GM12878 (cell line): Measurements from ENCODE around the gene PRKCD. TPM values are rescaled to one million over a fixed set of nuclear protein-coding genes. Genes with fewer than 3 reads are reported as not detected.
A peak's percentile ranks its signal among the peaks of the same experiment; 100 is the strongest.

Experiments used
- ATF7 ChIP-seq: fragments of 450-650 bp; IDR thresholded peaks from 2 replicates; pipeline ENCODE4 v1.6.1; 2016; ENCODE audit warnings: low read depth, mild to moderate bottlenecking
- BCL11A ChIP-seq: IDR thresholded peaks from 2 replicates; pipeline ENCODE4 v1.6.1; 2011; ENCODE audit warnings: low read depth, low read length
- BMI1 ChIP-seq: fragments of 450-650 bp; IDR thresholded peaks from 2 replicates; pipeline ENCODE4 v1.6.1; 2016; ENCODE audit warnings: mild to moderate bottlenecking, moderate library complexity, borderline replicate concordance
- CBX3 ChIP-seq: fragments of 200-600 bp; sonication (generic); IDR thresholded peaks from 2 replicates; pipeline ENCODE4 v1.6.1; 2016; ENCODE audit warnings: low read depth, borderline replicate concordance
- CEBPB ChIP-seq, 2 experiments: fragments of 150-350 bp in 1 of 2; IDR thresholded peaks; 2 replicates each; pipeline ENCODE4 v1.6.1; 2012 to 2014; ENCODE audit warnings: low read depth in 2 of 2, low read length in 2 of 2, borderline replicate concordance in 1 of 2, inconsistent platforms in 1 of 2
- CHD2 ChIP-seq: IDR thresholded peaks from 2 replicates; pipeline ENCODE4 v1.6.1; 2011; ENCODE audit warnings: low read depth, low read length, improper control_type of control experiment, borderline replicate concordance
- CREB1 ChIP-seq: IDR thresholded peaks from 2 replicates; pipeline ENCODE4 v1.6.1; 2012; ENCODE audit warnings: low read depth, mild to moderate bottlenecking, inconsistent platforms
- FOXM1 ChIP-seq: IDR thresholded peaks from 2 replicates; pipeline ENCODE4 v1.6.1; 2012; ENCODE audit warnings: low read depth, mild to moderate bottlenecking, inconsistent platforms, low read length, moderate library complexity
- GABPA ChIP-seq: IDR thresholded peaks from 2 replicates; pipeline ENCODE4 v1.6.1; 2014; ENCODE audit warnings: antibody characterized with exemption, low read depth, mild to moderate bottlenecking, inconsistent platforms
- HDAC2 ChIP-seq: fragments of 200-600 bp; sonication (generic); IDR thresholded peaks from 2 replicates; pipeline ENCODE4 v1.6.1; 2017
- IKZF2 ChIP-seq, 2 experiments: fragments of 450-650 bp; IDR thresholded peaks; 2 replicates each; pipeline ENCODE4 v1.6.1; 2017; ENCODE audit warnings: mild to moderate bottlenecking in 2 of 2, moderate library complexity in 2 of 2
- KLF5 ChIP-seq: fragments of 450-650 bp; IDR thresholded peaks from 2 replicates; pipeline ENCODE4 v1.6.1; 2014; ENCODE audit warnings: mild to moderate bottlenecking; ENCODE audit not compliant: partially characterized antibody
- MEF2B ChIP-seq: fragments of 450-650 bp; IDR thresholded peaks from 2 replicates; pipeline ENCODE4 v1.6.1; 2018; ENCODE audit warnings: mild to moderate bottlenecking, moderate library complexity; ENCODE audit not compliant: partially characterized antibody, poor library complexity, severe bottlenecking
- MTA3 ChIP-seq: IDR thresholded peaks from 2 replicates; pipeline ENCODE4 v1.6.1; 2012; ENCODE audit warnings: low read length, inconsistent platforms, borderline replicate concordance
- PAX8 ChIP-seq: fragments of 450-650 bp; IDR thresholded peaks from 2 replicates; pipeline ENCODE4 v1.6.1; 2017; ENCODE audit warnings: mild to moderate bottlenecking, moderate library complexity
- SMAD1 ChIP-seq: fragments of 450-650 bp; IDR thresholded peaks from 2 replicates; pipeline ENCODE4 v1.6.1; 2018; ENCODE audit warnings: mild to moderate bottlenecking, low read depth; ENCODE audit not compliant: partially characterized antibody
- SREBF1 ChIP-seq: IDR thresholded peaks from 2 replicates; pipeline ENCODE4 v1.6.1; 2012; ENCODE audit warnings: mild to moderate bottlenecking, low read length
- SRF ChIP-seq, 2 experiments: IDR thresholded peaks; 2 replicates each; pipeline ENCODE4 v1.6.1; 2011; ENCODE audit warnings: low read depth in 2 of 2, low read length in 2 of 2, mild to moderate bottlenecking in 1 of 2, moderate library complexity in 1 of 2
- SUZ12 ChIP-seq: fragments of 200-600 bp; sonication (generic); IDR thresholded peaks from one replicate; pipeline ENCODE4 v1.6.1; 2018; ENCODE audit warnings: antibody characterized with exemption, mild to moderate bottlenecking; ENCODE audit not compliant: unreplicated experiment
- TARDBP ChIP-seq: IDR thresholded peaks from 2 replicates; pipeline ENCODE4 v1.6.1; 2016; ENCODE audit warnings: borderline replicate concordance
- TBL1XR1 ChIP-seq: IDR thresholded peaks from 2 replicates; pipeline ENCODE4 v1.6.1; 2012; ENCODE audit warnings: low read depth, low read length, improper control_type of control experiment
- WRNIP1 ChIP-seq: IDR thresholded peaks from 2 replicates; pipeline ENCODE4 v1.6.1; 2011; ENCODE audit warnings: low read depth, low read length, improper control_type of control experiment, borderline replicate concordance
- ZBED1 ChIP-seq: IDR thresholded peaks from 2 replicates; pipeline ENCODE4 v1.6.1; 2016; ENCODE audit warnings: borderline replicate concordance
- ZBTB11 ChIP-seq: fragments of 450-650 bp; formaldehyde crosslinking; IDR thresholded peaks from 2 replicates; pipeline ENCODE4 v1.5.0; 2022; ENCODE audit warnings: mild to moderate bottlenecking, missing genetic modification characterization
- polyA plus RNA-seq, 11 experiments: library from polyadenylated mRNA; depleted of rRNA in 4 of 11; unstranded in 6 of 11; stranded (reverse) in 5 of 11; fragments of >200 nt; fragmentation: Nextera tagmentation in 4 of 11; fragmentation: Illumina TruSeq in 1 of 11; extraction: Ambion mirVana in 4 of 11; extraction: Trizol in 1 of 11; gene quantifications; 1 replicate in 1 of 11; 2 replicates in 10 of 11; pipeline versions ENCODE4 v1.2.1 to v1.2.3, GENCODE V29; 2011 to 2016; ENCODE audit warnings: inconsistent platforms in 2 of 11, missing spikeins in 2 of 11, low read depth in 1 of 11
- total RNA-seq, 4 experiments: library from RNA; depleted of rRNA in 3 of 4; stranded (reverse); fragments of >200 nt in 3 of 4; fragmentation: Illumina TruSeq in 1 of 4; extraction: Trizol in 1 of 4; gene quantifications; 2 replicates each; pipeline versions ENCODE4 v1.2.1 to v1.2.3, GENCODE V29; 2013 to 2021
- TF ChIP-seq, protein P1 (sequence below): fragments of 450-650 bp; IDR thresholded peaks from 2 replicates; pipeline ENCODE4 v1.6.1; 2017; ENCODE audit warnings: mild to moderate bottlenecking, moderate library complexity

PRKCD gene
- total and polyA plus RNA-seq, 10 of the 15 experiments (the other 5 are each of a cell fraction or from before 2014, with no cell fraction given), result 10.0 to 114 (median 42.4) TPM

DNA sequence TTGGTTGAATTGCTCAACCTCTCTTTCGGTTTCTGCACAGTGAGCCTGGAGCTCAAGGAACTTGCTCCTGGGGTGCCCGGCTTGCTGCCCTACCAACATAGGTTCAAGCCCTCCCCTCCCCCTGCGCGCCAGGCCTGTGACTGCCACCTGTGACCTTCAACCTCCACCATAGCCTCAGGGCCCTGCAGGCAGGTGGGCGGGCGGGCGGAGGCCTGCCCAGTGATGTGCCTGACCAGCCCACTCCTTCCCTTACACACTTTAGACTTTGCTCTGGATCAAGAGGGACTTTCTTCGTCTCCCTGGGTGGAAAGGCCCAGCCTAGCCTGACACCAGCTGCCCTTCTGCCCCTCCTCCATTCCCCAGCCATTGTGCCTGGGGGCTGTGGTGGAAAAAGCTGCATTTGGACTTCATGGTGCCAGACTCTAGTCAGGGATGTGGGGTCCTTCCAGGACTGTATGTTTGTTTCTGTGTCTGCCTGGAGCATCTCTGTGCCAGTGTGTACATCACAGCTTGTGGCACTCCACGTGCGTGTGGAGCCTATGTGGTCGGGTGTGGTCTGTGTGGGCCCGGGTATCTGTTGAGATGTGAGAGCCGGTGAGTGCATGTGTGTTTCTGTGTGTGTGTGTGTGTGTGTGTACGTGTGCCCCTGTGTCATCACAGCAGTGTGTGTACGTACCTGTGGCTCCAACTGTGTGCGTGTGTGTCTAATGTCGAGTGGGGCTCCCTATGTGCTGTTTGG lies 9.5 kb downstream of the PRKCD start (continued):
- TF ChIP-seq ZBTB11 (CRISPR knock-in tag) (no peak), BMI1 (no peak), SUZ12 (no peak), TBL1XR1 (no peak), IKZF2 (IDR thresholded peaks at IDR 0.05) (peak; percentile 26 to 31; a peak in 2 of 4 replicates), SMAD1 (no peak), KLF5 (no peak), WRNIP1 (no peak), SREBF1 (no peak), CREB1 (no peak), CHD2 (no peak; the same call in 1 of the 2 replicates), MTA3 (no peak), MEF2B (peak; percentile 40), GABPA (no peak), TARDBP (no peak), ZBED1 (no peak), BCL11A (0 out of 2 replicates have a peak, but pooled peaks have one; percentile 54), ATF7 (no peak; the same call in 1 of the 2 replicates), SRF (IDR thresholded peaks at IDR 0.05; ENCODE audit: low read depth in 2 of 2, low read length in 2 of 2) (no peak), CEBPB (IDR thresholded peaks at IDR 0.05; ENCODE audit: borderline replicate concordance in 1 of 2, low read depth in 2 of 2, low read length in 2 of 2) (0 out of 4 replicates have a peak, but pooled peaks of 1 of the 2 experiments have one; percentile 89), FOXM1 (no peak; the same call in 1 of the 2 replicates), CBX3 (no peak), HDAC2 (no peak), PAX8 (no peak)
- TF ChIP-seq, protein P1, sequence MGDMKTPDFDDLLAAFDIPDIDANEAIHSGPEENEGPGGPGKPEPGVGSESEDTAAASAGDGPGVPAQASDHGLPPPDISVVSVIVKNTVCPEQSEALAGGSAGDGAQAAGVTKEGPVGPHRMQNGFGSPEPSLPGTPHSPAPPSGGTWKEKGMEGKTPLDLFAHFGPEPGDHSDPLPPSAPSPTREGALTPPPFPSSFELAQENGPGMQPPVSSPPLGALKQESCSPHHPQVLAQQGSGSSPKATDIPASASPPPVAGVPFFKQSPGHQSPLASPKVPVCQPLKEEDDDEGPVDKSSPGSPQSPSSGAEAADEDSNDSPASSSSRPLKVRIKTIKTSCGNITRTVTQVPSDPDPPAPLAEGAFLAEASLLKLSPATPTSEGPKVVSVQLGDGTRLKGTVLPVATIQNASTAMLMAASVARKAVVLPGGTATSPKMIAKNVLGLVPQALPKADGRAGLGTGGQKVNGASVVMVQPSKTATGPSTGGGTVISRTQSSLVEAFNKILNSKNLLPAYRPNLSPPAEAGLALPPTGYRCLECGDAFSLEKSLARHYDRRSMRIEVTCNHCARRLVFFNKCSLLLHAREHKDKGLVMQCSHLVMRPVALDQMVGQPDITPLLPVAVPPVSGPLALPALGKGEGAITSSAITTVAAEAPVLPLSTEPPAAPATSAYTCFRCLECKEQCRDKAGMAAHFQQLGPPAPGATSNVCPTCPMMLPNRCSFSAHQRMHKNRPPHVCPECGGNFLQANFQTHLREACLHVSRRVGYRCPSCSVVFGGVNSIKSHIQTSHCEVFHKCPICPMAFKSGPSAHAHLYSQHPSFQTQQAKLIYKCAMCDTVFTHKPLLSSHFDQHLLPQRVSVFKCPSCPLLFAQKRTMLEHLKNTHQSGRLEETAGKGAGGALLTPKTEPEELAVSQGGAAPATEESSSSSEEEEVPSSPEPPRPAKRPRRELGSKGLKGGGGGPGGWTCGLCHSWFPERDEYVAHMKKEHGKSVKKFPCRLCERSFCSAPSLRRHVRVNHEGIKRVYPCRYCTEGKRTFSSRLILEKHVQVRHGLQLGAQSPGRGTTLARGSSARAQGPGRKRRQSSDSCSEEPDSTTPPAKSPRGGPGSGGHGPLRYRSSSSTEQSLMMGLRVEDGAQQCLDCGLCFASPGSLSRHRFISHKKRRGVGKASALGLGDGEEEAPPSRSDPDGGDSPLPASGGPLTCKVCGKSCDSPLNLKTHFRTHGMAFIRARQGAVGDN, result peak; percentile 48
